ENCODE results near the gene BRI3. TPM values are rescaled to one million over a fixed set of nuclear protein-coding genes. Genes with fewer than 3 reads are reported as not detected.

Gene BRI3
- total and polyA plus RNA-seq, 2 of the 13 experiments (the other 11 are each of a cell fraction or from before 2014, with no cell fraction given) = 54.0 to 103 TPM

DNA sequence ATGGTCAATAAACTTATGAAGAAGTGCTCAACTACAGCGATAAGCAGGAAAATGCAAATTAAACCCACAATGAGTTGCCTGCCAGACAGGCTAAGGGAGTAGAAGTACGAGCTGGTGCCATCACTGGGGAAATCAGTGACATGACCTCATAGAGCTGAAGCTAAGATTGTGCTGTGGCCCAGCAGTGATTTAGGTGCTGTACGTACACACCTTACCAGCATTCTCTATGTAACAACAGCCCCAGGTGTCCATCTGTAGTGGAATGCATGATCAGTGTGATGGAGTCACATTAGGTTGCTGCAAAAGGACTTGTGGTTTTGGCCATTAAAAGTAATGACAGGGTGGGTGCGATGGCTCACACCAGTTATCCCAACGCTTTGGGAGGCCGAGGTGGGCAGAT, 23.8 kb upstream of the BRI3 start (continued):
- TF ChIP-seq, protein P1, sequence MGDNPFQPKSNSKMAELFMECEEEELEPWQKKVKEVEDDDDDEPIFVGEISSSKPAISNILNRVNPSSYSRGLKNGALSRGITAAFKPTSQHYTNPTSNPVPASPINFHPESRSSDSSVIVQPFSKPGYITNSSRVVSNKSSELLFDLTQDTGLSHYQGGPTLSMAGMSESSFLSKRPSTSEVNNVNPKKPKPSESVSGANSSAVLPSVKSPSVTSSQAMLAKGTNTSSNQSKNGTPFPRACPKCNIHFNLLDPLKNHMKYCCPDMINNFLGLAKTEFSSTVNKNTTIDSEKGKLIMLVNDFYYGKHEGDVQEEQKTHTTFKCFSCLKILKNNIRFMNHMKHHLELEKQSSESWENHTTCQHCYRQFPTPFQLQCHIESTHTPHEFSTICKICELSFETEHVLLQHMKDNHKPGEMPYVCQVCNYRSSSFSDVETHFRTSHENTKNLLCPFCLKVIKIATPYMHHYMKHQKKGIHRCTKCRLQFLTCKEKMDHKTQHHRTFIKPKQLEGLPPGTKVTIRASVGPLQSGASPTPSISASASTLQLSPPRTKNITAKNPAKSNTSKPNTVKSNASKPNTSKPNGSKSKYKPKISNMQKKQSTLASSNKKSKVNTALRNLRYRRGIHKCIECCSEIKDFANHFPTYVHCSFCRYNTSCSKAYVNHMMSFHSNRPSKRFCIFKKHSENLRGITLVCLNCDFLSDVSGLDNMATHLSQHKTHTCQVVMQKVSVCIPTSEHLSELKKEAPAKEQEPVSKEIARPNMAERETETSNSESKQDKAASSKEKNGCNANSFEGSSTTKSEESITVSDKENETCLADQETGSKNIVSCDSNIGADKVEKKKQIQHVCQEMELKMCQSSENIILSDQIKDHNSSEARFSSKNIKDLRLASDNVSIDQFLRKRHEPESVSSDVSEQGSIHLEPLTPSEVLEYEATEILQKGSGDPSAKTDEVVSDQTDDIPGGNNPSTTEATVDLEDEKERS (CRISPR knock-in tag; IDR thresholded peaks at IDR 0.05) = no peak
- TF ChIP-seq ZBTB7A (CRISPR knock-in tag; IDR thresholded peaks at IDR 0.05) (no peak), HMGA1 (CRISPR knock-in tag; conservative IDR thresholded peaks at IDR 0.05) (no peak), MAFK (conservative IDR thresholded peaks at IDR 0.05 in 1 of 2, IDR thresholded peaks at IDR 0.05 in 1 of 2; ENCODE audit: low read length in 2 of 2) (no peak), ZNF20 (CRISPR knock-in tag; IDR thresholded peaks at IDR 0.05) (no peak)
- TF ChIP-seq, protein P2, sequence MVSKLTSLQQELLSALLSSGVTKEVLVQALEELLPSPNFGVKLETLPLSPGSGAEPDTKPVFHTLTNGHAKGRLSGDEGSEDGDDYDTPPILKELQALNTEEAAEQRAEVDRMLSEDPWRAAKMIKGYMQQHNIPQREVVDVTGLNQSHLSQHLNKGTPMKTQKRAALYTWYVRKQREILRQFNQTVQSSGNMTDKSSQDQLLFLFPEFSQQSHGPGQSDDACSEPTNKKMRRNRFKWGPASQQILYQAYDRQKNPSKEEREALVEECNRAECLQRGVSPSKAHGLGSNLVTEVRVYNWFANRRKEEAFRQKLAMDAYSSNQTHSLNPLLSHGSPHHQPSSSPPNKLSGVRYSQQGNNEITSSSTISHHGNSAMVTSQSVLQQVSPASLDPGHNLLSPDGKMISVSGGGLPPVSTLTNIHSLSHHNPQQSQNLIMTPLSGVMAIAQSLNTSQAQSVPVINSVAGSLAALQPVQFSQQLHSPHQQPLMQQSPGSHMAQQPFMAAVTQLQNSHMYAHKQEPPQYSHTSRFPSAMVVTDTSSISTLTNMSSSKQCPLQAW (CRISPR knock-in tag; IDR thresholded peaks at IDR 0.05) = no peak

DNA sequence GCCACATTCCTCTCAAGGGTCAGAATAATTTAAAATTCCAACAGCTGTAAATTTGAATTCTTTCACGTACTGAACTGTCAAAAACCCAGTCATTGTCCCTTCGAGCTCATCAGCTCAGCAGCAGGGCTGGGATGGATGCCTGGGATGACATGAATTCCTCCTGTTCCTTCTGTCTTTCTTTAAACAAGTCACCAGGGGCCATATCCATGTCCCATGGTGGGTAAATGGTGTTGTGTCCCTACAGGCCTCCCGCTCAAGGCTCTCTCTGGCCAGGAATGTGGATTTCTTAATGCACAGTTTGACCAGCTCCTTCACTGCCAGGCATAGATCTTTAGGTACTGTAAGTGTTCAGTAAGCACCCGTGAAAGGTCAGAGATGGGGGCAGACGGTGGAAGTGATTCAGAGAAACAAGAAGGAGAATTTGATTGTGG, 15.6 kb upstream of the BRI3 start:
- H3K36me3 ChIP-seq (replicated peaks in 1 of 2; ENCODE audit: control insufficient read depth in 1 of 2, insufficient read depth in 2 of 2, low read length in 2 of 2) = no peaks in the 10 kb centered on the region
- BruUV-seq (replicated peaks) = no TSS peak
- FAIRE-seq (no peak), DNase-seq (ENCODE audit: low spot score) (no peak), ATAC-seq (no peak)
- no peaks in the 10 kb centered on the region for H4K20me1 ChIP-seq (ENCODE audit: insufficient read depth, low read length)
- no peak overlapping the region for H3K4me2 ChIP-seq (ENCODE audit: low read depth, low read length)
- in situ Hi-C loops (cut with HindIII; ENCODE audit: extremely low pct_ligation_motif_present, low pct_unique_long_range_greater_than_20kb) (no loop called here), intact Hi-C loops (cut with micrococcal nuclease; ENCODE audit: unreplicated experiment) (no loop called here)
- H3K9me3 ChIP-seq (ENCODE audit: low read length) = no peaks in the 10 kb centered on the region
- 84% methylated on average over 5 of the region's 5 CpGs for WGBS (ENCODE audit: low lambda C conversion rate)
- POLR2A ChIA-PET = no interaction called here
- H3K4me3 ChIP-seq (replicated peaks in 1 of 3; ENCODE audit: insufficient read depth in 1 of 3, low read depth in 2 of 3, low read length in 3 of 3) = no peak overlapping the region
- CTCF ChIA-PET (ENCODE audit: low intra/inter-chr PET ratio, low total read pairs) = no interaction called here
- no peaks in the 10 kb centered on the region for H3K4me1 ChIP-seq (ENCODE audit: insufficient read depth, low read length)
- H3K27ac ChIP-seq (ENCODE audit: extremely low read length, insufficient read depth, low read length) = no peak overlapping the region
- H3K79me2 ChIP-seq (ENCODE audit: insufficient read depth, low read length) = no peaks in the 10 kb centered on the region
- no peaks in the 10 kb centered on the region for H3K27me3 ChIP-seq (ENCODE audit: control insufficient read depth in 1 of 2, insufficient read depth in 2 of 2, low read length in 2 of 2)
- H2AFZ ChIP-seq (ENCODE audit: low read length) = no peak overlapping the region
- no peak overlapping the region for H3K9ac ChIP-seq (ENCODE audit: insufficient read depth, low read depth, low read length)
- TF ChIP-seq CHD2 (IDR thresholded peaks at IDR 0.05; ENCODE audit: low read depth, low read length) (no peak), ZFX (CRISPR knock-in tag; IDR thresholded peaks at IDR 0.05; ENCODE audit: low read depth) (no peak), GABPA (IDR thresholded peaks at IDR 0.05; ENCODE audit: low read depth, low read length) (no peak), GABPA (CRISPR knock-in tag; IDR thresholded peaks at IDR 0.05; ENCODE audit: low read depth) (no peak), ZBTB42 (CRISPR knock-in tag; IDR thresholded peaks at IDR 0.05) (no peak), YEATS2 (CRISPR knock-in tag; IDR thresholded peaks at IDR 0.05; ENCODE audit: borderline replicate concordance) (no peak), SMC3 (IDR thresholded peaks at IDR 0.05; ENCODE audit: low read length) (no peak)
- TF ChIP-seq, protein P3, sequence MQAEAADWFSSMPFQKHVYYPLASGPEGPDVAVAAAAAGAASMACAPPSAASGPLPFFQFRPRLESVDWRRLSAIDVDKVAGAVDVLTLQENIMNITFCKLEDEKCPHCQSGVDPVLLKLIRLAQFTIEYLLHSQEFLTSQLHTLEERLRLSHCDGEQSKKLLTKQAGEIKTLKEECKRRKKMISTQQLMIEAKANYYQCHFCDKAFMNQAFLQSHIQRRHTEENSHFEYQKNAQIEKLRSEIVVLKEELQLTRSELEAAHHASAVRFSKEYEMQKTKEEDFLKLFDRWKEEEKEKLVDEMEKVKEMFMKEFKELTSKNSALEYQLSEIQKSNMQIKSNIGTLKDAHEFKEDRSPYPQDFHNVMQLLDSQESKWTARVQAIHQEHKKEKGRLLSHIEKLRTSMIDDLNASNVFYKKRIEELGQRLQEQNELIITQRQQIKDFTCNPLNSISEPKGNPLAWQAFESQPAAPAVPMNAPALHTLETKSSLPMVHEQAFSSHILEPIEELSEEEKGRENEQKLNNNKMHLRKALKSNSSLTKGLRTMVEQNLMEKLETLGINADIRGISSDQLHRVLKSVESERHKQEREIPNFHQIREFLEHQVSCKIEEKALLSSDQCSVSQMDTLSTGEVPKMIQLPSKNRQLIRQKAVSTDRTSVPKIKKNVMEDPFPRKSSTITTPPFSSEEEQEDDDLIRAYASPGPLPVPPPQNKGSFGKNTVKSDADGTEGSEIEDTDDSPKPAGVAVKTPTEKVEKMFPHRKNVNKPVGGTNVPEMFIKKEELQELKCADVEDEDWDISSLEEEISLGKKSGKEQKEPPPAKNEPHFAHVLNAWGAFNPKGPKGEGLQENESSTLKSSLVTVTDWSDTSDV (CRISPR knock-in tag; IDR thresholded peaks at IDR 0.05) = no peak
